VCaP (cell line): ENCODE measurements around the gene HCAR3.
"Not testable (repeated sequence)": the region's sequence is repeated elsewhere in the genome, so short reads cannot be mapped to it uniquely, and the experiment has no call there.

Experiments
- H3K27ac ChIP-seq: fragments of 450-650 bp; 2 replicates; pipeline ENCODE4 v1.5.1; 2017
- TF ChIP-seq, protein P1 (sequence below): fragments of 450-650 bp; conservative IDR thresholded peaks from 2 replicates; pipeline ENCODE4 v1.5.1; 2017; ENCODE audit warnings: mild to moderate bottlenecking, moderate library complexity

HCAR3 gene

DNA sequence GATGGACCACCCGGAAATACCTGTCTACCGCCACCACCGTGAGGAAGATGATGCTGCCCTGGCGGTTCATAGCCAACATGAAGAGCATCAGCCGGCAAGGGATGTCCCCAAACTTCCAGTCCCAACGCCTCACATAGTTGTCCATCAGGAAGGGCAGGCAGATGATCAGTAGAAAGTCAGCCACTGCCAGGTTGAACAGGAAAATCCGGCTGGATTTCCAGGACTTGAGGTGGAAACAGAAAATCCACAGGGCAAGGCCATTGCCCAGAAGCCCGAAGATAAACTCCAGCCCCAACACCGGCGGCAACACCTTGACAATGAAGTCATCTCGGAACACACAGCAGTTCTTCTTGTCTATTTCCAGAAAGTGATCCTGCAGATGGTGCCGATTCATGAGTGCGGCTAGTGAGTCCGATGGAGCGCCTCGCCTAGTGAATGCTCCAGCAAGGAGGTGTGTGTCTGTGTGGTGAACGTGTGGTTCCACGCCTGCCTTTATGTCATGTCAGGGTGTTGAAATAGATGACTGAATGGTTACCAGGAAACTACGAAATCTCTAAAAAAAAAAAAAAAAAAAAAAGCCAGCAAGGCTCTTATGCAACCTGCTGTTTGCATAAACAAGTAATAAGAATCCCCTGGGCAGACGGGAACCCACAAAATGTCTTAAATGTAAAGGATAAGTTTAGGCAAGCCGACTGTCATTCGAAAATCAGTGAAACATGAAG lies 13.6 kb downstream of the HCAR3 start, which contains the start of gene HCAR2:
Gene HCAR2 (minus strand): TSS at position 468 of the 722 bp plus-strand sequence. CDS start 74 bp downstream, at position 394.
- not testable (repeated sequence) for H3K27ac ChIP-seq

- not testable (repeated sequence) for H3K27ac ChIP-seq
Measured at GRCh38 chr12:122701481-122701880, 15.1 kb downstream of the HCAR3 start.

GRCh38 chr12:122700038-122700710 lies 16.4 kb downstream of the HCAR3 start:
- not testable (repeated sequence) for H3K27ac ChIP-seq

DNA sequence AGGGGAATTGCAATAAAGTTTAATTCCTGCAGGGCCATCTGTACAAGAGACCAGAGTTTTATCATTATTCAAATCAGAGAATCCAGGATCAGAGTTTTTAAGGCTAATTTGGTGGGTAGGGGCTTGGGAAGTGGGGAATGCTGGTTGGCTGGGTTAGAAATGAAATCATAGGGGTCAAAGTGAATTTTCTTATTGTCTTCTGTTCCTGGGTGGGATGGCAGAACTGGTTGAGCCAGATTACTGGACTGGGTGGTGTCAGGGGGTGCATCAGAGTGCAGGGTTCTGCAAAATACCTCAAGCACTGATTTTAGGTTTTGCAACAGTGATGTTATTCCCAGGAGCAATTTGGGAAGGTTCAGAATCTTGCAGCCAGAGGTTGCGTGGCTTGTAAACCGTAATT lies 19.7 kb downstream of the HCAR3 start:
- peak overlapping the region; percentile 65 for H3K27ac ChIP-seq

GRCh38 chr12:122691566-122691965 lies 25.0 kb downstream of the HCAR3 start:
- no peak overlapping the region for H3K27ac ChIP-seq
- TF ChIP-seq, protein P1, sequence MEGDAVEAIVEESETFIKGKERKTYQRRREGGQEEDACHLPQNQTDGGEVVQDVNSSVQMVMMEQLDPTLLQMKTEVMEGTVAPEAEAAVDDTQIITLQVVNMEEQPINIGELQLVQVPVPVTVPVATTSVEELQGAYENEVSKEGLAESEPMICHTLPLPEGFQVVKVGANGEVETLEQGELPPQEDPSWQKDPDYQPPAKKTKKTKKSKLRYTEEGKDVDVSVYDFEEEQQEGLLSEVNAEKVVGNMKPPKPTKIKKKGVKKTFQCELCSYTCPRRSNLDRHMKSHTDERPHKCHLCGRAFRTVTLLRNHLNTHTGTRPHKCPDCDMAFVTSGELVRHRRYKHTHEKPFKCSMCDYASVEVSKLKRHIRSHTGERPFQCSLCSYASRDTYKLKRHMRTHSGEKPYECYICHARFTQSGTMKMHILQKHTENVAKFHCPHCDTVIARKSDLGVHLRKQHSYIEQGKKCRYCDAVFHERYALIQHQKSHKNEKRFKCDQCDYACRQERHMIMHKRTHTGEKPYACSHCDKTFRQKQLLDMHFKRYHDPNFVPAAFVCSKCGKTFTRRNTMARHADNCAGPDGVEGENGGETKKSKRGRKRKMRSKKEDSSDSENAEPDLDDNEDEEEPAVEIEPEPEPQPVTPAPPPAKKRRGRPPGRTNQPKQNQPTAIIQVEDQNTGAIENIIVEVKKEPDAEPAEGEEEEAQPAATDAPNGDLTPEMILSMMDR = no peak

GRCh38 chr12:122688291-122688690 lies 28.3 kb downstream of the HCAR3 start:
- peak overlapping the region; percentile 3; the same call in 1 of the 2 replicates for H3K27ac ChIP-seq

GRCh38 chr12:122687086-122687485 lies 29.5 kb downstream of the HCAR3 start:
- H3K27ac ChIP-seq = no peak overlapping the region
- TF ChIP-seq, protein P1 = no peak

More at GRCh38 chr12:122688291-122688690, 28.3 kb downstream of the HCAR3 start:
- TF ChIP-seq, protein P1 = no peak

GRCh38 chr12:122686538-122686937 lies 30.1 kb downstream of the HCAR3 start:
- H3K27ac ChIP-seq = no peak overlapping the region
- TF ChIP-seq, protein P1 = no peak

DNA sequence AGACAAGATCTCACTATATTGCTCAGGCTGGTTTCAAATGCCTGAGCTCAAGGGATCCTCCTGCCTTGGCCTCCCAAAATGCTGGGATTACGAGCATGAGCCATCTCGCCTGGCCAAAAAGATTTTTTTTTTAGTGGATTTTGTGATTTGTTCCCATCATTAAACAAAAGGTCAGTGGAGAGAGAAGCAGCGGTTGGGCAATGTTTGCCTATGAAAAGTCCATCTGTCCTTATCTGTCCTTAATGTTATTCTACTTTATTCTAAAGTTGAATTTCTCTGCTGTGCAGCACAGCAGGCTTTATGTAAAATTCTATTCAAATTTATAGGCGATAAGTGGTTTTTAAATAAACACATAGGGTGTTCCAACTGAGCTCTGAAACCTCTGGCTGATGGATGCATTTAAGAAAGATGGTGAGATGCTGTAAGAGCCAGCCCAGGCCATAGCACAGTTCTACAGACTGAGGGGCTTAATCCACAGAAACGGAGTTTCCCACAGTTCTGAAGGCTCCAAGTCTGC lies 32.3 kb downstream of the HCAR3 start:
- H3K27ac ChIP-seq = no peak overlapping the region
- TF ChIP-seq, protein P1 = no peak
